Measurements from ENCODE around the gene CAMK2A.

The CAMK2A gene

DNA sequence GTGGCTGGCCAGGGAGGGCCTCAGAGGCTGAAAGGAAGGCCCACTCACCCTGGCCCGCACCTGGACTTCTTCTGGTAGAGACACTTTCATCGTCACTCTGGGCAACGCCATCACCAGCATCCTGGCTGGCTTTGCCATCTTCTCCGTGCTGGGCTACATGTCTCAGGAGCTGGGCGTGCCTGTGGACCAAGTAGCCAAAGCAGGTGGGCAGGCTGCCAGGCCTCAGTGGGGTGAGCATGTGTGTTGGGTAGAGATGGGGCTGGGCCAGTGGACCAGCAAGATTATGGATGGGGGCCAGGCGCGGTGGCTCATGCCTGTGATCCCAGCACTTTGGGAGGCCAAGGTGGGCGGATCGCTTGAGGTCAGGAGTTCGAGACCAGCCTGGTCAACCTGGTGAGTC, 87.1 kb downstream of the CAMK2A start:
- DNase-seq (ENCODE audit: low spot score): no peak
- TF ChIP-seq, protein P1, sequence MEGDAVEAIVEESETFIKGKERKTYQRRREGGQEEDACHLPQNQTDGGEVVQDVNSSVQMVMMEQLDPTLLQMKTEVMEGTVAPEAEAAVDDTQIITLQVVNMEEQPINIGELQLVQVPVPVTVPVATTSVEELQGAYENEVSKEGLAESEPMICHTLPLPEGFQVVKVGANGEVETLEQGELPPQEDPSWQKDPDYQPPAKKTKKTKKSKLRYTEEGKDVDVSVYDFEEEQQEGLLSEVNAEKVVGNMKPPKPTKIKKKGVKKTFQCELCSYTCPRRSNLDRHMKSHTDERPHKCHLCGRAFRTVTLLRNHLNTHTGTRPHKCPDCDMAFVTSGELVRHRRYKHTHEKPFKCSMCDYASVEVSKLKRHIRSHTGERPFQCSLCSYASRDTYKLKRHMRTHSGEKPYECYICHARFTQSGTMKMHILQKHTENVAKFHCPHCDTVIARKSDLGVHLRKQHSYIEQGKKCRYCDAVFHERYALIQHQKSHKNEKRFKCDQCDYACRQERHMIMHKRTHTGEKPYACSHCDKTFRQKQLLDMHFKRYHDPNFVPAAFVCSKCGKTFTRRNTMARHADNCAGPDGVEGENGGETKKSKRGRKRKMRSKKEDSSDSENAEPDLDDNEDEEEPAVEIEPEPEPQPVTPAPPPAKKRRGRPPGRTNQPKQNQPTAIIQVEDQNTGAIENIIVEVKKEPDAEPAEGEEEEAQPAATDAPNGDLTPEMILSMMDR (IDR thresholded peaks at IDR 0.05; ENCODE audit: extremely low read depth, missing control alignments): no peak

DNA sequence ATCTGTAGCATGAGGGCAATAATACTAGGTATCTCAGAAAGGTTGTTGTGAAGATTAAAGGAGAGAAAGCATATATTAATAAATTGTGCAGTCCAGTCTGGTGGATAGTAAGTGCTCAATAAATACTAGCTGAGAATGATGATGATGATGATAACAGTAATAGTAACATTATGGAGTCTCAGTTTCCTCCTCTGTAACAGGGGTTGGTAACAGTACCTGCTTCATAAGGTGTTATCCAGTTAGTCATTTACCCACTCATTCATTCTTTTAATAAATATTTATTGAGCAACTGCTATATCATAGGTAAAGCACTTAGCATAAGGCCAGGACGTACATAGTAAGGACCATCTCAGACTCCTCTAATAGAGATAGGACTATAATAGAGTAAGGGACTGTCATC, 92.1 kb downstream of the CAMK2A start:
- no peak for DNase-seq (ENCODE audit: low spot score)
- TF ChIP-seq, protein P1 (IDR thresholded peaks at IDR 0.05; ENCODE audit: extremely low read depth, missing control alignments): no peak

DNA sequence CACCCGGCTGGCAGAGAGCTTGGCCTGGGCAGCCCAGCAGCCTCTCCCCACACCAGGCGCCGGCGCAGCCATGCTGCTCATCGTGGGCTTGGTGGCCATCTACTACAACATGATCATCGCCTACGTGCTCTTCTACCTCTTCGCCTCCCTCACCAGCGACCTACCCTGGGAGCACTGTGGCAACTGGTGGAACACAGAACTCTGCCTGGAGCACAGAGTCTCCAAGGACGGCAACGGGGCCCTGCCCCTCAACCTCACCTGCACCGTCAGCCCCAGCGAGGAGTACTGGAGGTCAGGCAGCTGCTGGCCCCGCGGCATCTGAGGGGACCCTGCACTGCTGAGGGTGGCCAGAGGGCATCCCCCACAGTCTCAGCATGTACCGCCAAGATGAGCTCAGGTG, 92.6 kb downstream of the CAMK2A start:
- DNase-seq (ENCODE audit: low spot score): no peak
- TF ChIP-seq, protein P1 (IDR thresholded peaks at IDR 0.05; ENCODE audit: extremely low read depth, missing control alignments): no peak

DNA sequence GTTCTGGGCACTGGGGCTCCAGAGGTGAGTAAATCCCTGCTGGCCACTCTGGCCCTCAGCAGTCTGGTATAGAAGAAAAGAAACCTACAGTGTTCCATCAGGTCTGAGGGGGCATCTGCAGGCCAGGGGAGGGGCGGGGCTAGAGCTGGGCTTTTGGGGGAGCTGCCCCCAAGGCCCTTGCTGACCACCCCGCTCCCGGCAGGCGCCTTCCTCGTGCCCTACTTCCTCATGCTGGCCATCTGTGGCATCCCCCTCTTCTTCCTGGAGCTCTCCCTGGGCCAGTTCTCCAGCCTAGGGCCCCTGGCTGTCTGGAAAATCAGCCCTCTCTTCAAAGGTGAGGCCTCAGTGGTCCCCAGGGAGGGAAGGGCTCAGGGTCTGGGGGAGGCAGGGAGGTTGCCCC, 93.1 kb downstream of the CAMK2A start:
- DNase-seq (ENCODE audit: low spot score): no peak
- TF ChIP-seq, protein P1 (IDR thresholded peaks at IDR 0.05; ENCODE audit: extremely low read depth, missing control alignments): no peak

DNA sequence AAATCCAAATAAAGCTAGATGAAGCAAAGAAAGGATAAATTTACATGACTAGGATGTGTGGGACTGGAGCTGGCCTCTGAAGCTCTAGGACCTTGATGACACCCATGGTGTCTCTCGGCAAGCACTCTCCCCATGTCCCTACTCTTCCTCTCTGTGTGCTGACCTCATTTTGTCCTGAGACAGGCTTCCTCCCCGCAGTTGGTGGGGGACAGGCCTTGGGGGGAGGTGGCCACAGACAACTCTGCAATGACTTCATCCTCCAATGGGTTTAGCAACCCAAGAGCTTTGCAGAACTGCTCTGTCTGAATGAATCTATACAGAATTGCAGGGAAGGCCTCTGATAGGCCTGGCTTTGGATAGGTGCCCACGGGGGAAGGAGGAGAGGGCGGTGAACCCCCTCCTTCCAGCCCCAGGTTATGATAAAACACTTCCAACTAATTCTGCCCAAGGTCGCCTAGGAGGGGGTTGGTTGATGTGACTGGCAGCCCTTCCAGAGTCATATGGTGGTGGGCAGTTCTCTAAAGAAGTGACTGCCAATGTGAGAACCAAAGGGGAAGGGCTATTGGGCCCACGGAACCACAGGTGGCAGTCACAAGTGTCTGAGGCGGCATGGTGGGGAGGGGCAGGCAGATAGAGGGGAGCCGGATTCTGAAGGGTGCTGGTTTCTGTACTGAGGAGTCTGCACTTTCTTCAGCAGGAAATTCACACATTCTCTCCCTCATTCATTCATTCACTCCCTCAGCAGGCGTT, 93.7 kb downstream of the CAMK2A start:
- no peak for DNase-seq (ENCODE audit: low spot score)
- TF ChIP-seq, protein P1 (IDR thresholded peaks at IDR 0.05; ENCODE audit: extremely low read depth, missing control alignments): no peak

DNA sequence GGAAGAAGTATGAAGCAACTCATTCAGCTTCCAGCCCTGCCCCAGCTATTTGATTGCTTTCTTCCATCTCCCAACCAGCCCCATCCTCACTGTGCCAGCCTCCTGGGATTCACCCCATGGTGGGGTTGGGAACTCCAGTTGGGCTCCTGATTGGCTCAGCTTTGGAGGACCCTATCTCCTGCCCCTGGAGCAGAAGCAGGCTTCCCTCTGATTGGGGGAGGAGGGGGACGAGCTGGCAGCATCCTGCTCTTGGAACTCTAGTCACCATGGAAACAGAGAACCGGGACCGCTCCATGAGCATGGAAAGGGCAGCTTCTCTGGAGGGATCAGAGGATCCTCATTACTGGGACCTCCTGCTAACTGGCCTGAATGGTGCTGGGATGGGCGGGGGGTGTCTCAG, 97.1 kb downstream of the CAMK2A start:
- TF ChIP-seq, protein P1 (IDR thresholded peaks at IDR 0.05; ENCODE audit: extremely low read depth, missing control alignments): no peak
- DNase-seq (ENCODE audit: low spot score): no peak

DNA sequence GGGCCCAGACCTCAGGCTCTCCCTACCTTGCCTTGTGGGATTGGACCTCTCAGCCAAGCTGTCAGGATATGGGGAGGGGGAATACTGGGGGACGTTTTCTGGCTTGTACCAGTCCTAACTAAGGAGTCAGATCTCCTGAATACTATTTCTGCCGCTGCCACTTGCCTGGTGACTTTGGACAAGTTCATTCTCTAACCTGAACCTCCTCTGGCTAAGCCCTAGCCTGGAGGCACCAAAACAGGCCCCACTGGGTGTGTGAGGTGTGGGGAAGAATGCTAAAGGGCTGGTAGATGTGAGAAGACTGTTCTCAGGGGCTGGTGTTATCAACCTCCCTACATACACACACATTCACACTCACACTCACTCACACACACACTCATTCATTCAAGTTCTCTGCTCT, 98.6 kb downstream of the CAMK2A start:
- DNase-seq (ENCODE audit: low spot score): no peak
- TF ChIP-seq, protein P1 (IDR thresholded peaks at IDR 0.05; ENCODE audit: extremely low read depth, missing control alignments): no peak

Measured in GM20000 (cell line).